Right ventricle myocardium inferior (tissue), 1 donor: Measurements from ENCODE around the gene DISC1. TPM values are rescaled to one million over a fixed set of nuclear protein-coding genes. Genes with fewer than 3 reads are reported as not detected.
A peak's percentile ranks its signal among the peaks of the same experiment; 100 is the strongest.

Experiments
- ATAC-seq: fragments of 200-7000 bp; cut with Tn5 transposase; one replicate; pipeline ENCODE4 v1.9.1; 2020; ENCODE audit warnings: mild to moderate bottlenecking, moderate library complexity
- DNase-seq: peaks from one replicate; pipeline ENCODE4 v3.0.0; 2021; ENCODE audit errors: missing footprints
- intact Hi-C: fragments of 100-400 bp; cut with DNase I; formaldehyde crosslinking; loops from one replicate; pipeline ENCODE4 v1.11.0; 2022
- total RNA-seq: library from RNA; stranded (reverse); fragmentation: NEBNext Ultra II Directional; extraction: Animal tissue kit (Norgen Biotek cat#: 25700); gene quantifications from one replicate; pipeline ENCODE4 v1.2.1, GENCODE V29; 2021
- donor health status: DM: no; HTN: yes; CAD: no; lungs with severe emphysema.

The DISC1 gene
- total RNA-seq, 1 donor from 2014 or later, result 3.9 TPM

- no peak for ATAC-seq
- DNase-seq, result no peak
- intact Hi-C loops, result no loop called here
Measured at GRCh38 chr1:231684356-231685244, 58.0 kb downstream of the DISC1 start.

DNA sequence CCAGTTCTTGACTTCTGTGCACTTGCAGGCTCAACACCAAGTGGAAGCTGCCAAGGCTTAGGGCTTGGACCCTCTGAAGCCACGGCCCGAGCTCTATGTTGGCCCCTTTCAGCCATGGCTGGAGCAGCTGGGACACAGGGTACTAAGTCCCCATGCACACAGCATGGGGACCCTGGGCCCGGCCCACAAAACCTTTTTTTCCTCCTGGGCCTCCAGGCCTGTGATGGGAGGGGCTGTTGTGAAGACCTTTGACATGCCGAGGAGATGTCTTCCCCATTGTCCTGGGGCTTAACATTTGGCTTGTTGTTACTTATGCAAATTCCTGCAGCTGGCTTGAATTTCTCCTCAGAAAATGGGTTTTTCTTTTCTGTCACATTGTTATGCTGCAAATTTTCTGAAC, 59.8 kb downstream of the DISC1 start:
- DNase-seq (no peak), ATAC-seq (no peak)
- intact Hi-C loops, result no loop called here

DNA sequence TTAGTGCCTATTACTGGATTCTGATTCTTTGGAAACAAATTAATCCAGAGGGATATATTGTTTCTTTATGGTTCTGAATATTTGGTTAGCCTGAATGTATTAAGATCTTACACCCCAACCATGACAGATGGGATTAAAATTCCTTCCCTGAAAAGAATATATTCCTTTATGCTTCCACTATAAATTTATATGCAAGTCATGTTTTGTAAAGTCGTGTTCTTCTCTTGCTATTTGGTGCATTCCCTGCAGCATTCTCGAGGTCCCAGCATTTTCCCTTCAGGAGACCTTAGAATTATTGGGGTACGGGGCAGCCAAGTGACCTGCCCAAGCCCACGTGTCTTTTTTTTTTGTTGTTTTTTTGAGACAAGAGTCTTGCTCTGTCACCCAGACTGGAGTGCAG, 62.4 kb downstream of the DISC1 start:
- ATAC-seq, result no peak
- no peak for DNase-seq
- intact Hi-C loops, result no loop called here

GRCh38 chr1:231690059-231690458, 63.5 kb downstream of the DISC1 start:
- intact Hi-C loops, result no loop called here
- DNase-seq, result no peak
- no peak for ATAC-seq

- ATAC-seq (peak; percentile 75), DNase-seq (peak; percentile 71)
- intact Hi-C loops, result no loop called here
Measured at GRCh38 chr1:231691618-231692259, 65.1 kb downstream of the DISC1 start.

- DNase-seq, result peak; percentile 70
- ATAC-seq, result peak; percentile 15
- intact Hi-C loops, result no loop called here
Measured at GRCh38 chr1:231693361-231694074, 66.9 kb downstream of the DISC1 start.

- ATAC-seq (peak; percentile 81), DNase-seq (peak; percentile 73)
- intact Hi-C loops, result no loop called here
Measured at GRCh38 chr1:231694075-231694431, 67.5 kb downstream of the DISC1 start.

GRCh38 chr1:231694465-231695077, 68.0 kb downstream of the DISC1 start:
- intact Hi-C loops, result no loop called here
- ATAC-seq (peak; percentile 56), DNase-seq (no peak)

GRCh38 chr1:231695439-231696255, 69.1 kb downstream of the DISC1 start:
- intact Hi-C loops, result no loop called here
- ATAC-seq (no peak), DNase-seq (no peak)

DNA sequence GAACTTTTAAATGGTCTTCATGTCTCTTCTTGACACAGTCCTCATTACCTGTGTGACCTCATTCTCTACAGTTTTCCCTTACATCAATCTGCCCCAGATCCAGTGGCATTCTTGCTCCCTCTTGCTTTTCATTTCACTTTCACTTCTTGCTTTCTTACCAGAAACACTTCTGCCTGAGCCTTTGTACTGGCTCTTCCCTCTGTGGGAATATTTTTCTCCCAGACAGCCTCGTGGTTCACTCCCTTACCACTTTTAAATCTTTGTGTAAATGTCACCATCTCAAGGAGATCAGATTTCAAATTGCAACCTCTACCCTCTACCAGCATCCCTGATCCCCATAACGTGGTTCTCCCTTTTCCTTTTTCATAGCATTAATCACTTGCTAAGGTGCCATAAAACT, 73.2 kb downstream of the DISC1 start:
- intact Hi-C loops, result no loop called here
- ATAC-seq, result no peak
- DNase-seq, result no peak

- intact Hi-C loops, result no loop called here
- DNase-seq (no peak), ATAC-seq (no peak)
Measured at GRCh38 chr1:231701306-231701705, 74.7 kb downstream of the DISC1 start.

DNA sequence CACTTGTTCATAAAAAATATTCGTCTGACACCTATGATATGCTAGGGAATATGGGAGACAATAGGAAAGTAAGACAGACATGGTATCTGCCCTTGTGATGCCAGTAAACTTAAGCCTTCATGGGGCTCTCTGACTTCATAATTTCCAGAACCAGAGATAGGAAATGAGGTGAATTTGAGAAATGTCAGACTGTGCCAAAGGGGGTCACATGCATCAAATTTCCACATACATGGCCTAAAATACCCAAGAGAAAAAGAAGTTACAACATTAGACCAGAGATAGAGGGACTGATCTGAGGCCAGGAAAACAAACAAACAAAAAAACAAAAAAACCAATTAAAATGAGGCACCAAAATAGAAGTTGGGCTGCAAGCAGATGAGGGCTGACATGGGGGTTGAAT, 75.7 kb downstream of the DISC1 start:
- intact Hi-C loops, result no loop called here
- ATAC-seq, result no peak
- no peak for DNase-seq

DNA sequence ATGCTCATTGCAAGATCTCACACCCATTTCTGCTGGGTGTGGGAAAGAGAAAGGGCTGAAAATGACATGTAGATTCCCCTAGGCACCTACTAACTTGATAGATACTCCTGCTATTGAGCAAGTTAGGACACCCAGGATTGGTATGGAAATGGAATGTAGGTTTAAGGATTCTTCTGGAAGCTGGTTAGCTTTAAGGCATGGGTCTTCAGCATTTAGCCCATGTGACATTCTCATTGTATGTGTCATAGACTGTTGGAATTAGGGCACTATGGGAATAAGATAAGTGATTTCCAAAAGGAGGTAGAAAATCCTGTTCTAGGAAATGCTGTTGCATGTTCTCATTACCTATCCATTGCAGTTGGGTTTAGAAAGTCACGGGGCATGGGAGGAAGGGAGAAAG, 76.2 kb downstream of the DISC1 start:
- ATAC-seq (no peak), DNase-seq (no peak)
- intact Hi-C loops, result no loop called here

- intact Hi-C loops, result no loop called here
- ATAC-seq (peak; percentile 64), DNase-seq (no peak)
Measured at GRCh38 chr1:231705806-231706760, 79.5 kb downstream of the DISC1 start.

- intact Hi-C loops, result no loop called here
- ATAC-seq (no peak), DNase-seq (no peak)
Measured at GRCh38 chr1:231706934-231707333, 80.3 kb downstream of the DISC1 start.

DNA sequence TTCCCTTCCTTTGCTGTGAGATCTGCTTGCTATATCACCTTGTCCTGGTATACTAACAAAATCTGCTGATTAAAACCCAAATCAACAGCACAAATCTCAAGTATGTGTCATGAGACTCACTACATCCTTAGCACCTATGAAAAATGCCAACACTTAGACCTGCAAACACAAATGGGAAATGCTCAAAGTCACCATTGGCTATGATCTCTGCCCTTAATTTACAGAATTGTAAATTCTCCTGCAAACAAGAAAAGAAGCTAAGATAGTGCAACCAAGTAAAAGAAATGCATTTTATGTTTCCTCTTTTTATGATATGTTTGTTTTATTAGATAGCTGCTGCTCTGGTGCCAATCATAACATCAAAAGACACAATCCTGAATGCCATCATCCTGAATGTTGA, 80.8 kb downstream of the DISC1 start:
- intact Hi-C loops, result no loop called here
- DNase-seq, result no peak
- no peak for ATAC-seq

- intact Hi-C loops, result no loop called here
- ATAC-seq (no peak), DNase-seq (no peak)
Measured at GRCh38 chr1:231708394-231708793, 81.8 kb downstream of the DISC1 start.

DNA sequence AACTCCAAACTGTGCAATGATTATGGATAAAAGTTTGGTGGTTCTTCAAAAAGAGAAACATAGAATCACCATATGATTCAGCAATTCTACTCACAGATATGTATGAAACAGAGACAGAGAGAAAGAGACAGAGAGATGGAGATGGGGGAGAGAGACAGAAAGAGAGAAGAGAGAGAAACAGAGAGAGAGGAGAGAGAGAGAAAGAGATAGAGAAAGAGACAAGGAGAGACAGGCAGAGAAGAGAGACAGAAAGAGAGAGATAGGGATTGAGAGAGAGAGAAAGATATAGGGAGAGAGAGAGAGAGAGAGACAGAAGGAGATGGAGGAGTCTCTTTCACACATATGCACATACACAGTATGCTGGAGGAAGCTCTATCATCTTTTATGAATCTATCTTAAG, 87.8 kb downstream of the DISC1 start:
- intact Hi-C loops, result no loop called here
- no peak for ATAC-seq

More for the DNA sequence above, 87.8 kb downstream of the DISC1 start:
- DNase-seq, result no peak
